H1 (cell line): ENCODE results near the gene FGF4. TPM values are rescaled to one million over a fixed set of nuclear protein-coding genes. Genes with fewer than 3 reads are reported as not detected.

Experiments used
- CTCF ChIA-PET: fragments of 300-600 bp; sonication (Branson Sonifier 250); formaldehyde crosslinking; loops from one replicate; lab custom pipeline; 2021; ENCODE audit not compliant: partially characterized antibody; lab: Charles Lee
- POLR2A ChIA-PET: fragments of 300-600 bp; sonication (Branson Sonifier 250); formaldehyde crosslinking; loops from one replicate; lab custom pipeline; 2021; ENCODE audit warnings: inconsistent platforms; ENCODE audit not compliant: partially characterized antibody; lab: Charles Lee
- DNase-seq, 2 experiments: peaks; one replicate each; pipeline versions ENCODE4 v3.0.0 to v3.0.0-alpha.2; 2010 to 2022; ENCODE audit warnings: low spot score in 2 of 2, low read depth in 1 of 2, mixed read lengths in 1 of 2
- FAIRE-seq: peaks from 2 replicates; lab custom pipeline; 2011; peaks lifted over from hg19 to GRCh38; lab: Jason Lieb, UNC
- H2AFZ ChIP-seq: 2 replicates; pipeline ENCODE4 v1.8.1; 2012; ENCODE audit warnings: low read length, inconsistent platforms
- H2AK5ac ChIP-seq: 2 replicates; pipeline ENCODE4 v1.6.1; 2013; ENCODE audit warnings: low read depth, low read length
- H2BK120ac ChIP-seq: replicated peaks from 2 replicates; pipeline ENCODE3; 2013; ENCODE audit warnings: low read depth, low read length, inconsistent platforms
- H2BK12ac ChIP-seq: 2 replicates; pipeline ENCODE4 v1.6.1; 2013; ENCODE audit warnings: low read depth, low read length
- H2BK15ac ChIP-seq: 2 replicates; pipeline ENCODE4 v1.6.1; 2013; ENCODE audit warnings: low read length
- H2BK20ac ChIP-seq: 2 replicates; pipeline ENCODE4 v1.6.1; 2013; ENCODE audit warnings: low read length
- H2BK5ac ChIP-seq: 2 replicates; pipeline ENCODE4 v1.6.1; 2013; ENCODE audit warnings: low read depth, low read length
- H3K14ac ChIP-seq: 2 replicates; pipeline ENCODE4 v1.6.1; 2013; ENCODE audit warnings: inconsistent platforms; ENCODE audit not compliant: insufficient read length
- H3K18ac ChIP-seq: 2 replicates; pipeline ENCODE4 v1.6.1; 2013; ENCODE audit warnings: low read length; ENCODE audit errors: extremely low read depth
- H3K23ac ChIP-seq: 2 replicates; pipeline ENCODE4 v1.6.1; 2013; ENCODE audit warnings: inconsistent platforms; ENCODE audit not compliant: insufficient read length
- H3K23me2 ChIP-seq: 2 replicates; pipeline ENCODE4 v1.6.1; 2013; ENCODE audit warnings: low read depth, low read length
- H3K27ac ChIP-seq: 2 replicates; pipeline ENCODE4 v1.6.1; 2011; ENCODE audit warnings: low read depth, low read length, inconsistent platforms
- H3K27me3 ChIP-seq, 4 experiments: replicated peaks in 1 of 4; 1 replicate in 1 of 4; 2 replicates in 3 of 4; pipeline versions ENCODE4 v1.6.1 to v1.8.1; 2011 to 2013; ENCODE audit warnings: low read length in 3 of 4, mild to moderate bottlenecking in 3 of 4, inconsistent platforms in 2 of 4, mixed read lengths in 2 of 4, moderate library complexity in 1 of 4; ENCODE audit not compliant: control insufficient read depth in 3 of 4, insufficient read depth in 3 of 4; ENCODE audit errors: extremely low read depth in 1 of 4
- H3K36me3 ChIP-seq, 4 experiments: 2 replicates each; pipeline versions ENCODE4 v1.6.1 to v1.8.1; 2011 to 2013; ENCODE audit warnings: mild to moderate bottlenecking in 4 of 4, low read length in 3 of 4, moderate library complexity in 2 of 4, control low read depth in 1 of 4, inconsistent platforms in 1 of 4; ENCODE audit not compliant: insufficient read depth in 4 of 4, control insufficient read depth in 2 of 4
- H3K4ac ChIP-seq: replicated peaks from 2 replicates; pipeline ENCODE3; 2013; ENCODE audit warnings: low read length, low read depth, mixed read lengths, inconsistent platforms; ENCODE audit not compliant: insufficient read length
- H3K4me1 ChIP-seq, 4 experiments: replicated peaks in 1 of 4; 1 replicate in 1 of 4; 2 replicates in 3 of 4; pipeline versions ENCODE4 v1.6.1 to v1.8.1; 2011 to 2013; ENCODE audit warnings: low read length in 3 of 4, inconsistent platforms in 2 of 4, mixed read lengths in 1 of 4; ENCODE audit not compliant: insufficient read depth in 4 of 4, control insufficient read depth in 3 of 4
- H3K4me2 ChIP-seq, 2 experiments: 2 replicates each; pipeline versions ENCODE4 v1.6.1 to v1.8.1; 2011 to 2013; ENCODE audit warnings: low read depth in 2 of 2, low read length in 2 of 2, control low read depth in 1 of 2, inconsistent platforms in 1 of 2, mild to moderate bottlenecking in 1 of 2; ENCODE audit not compliant: insufficient read depth in 1 of 2
- H3K4me3 ChIP-seq, 4 experiments: fragments of 200-600, 300-600 bp in 1 of 4; sonication (generic), shearing (Covaris generic), sonication (Bioruptor Twin) in 1 of 4; 2 replicates each; pipeline versions ENCODE4 v1.5.1 to v1.8.1; 2011 to 2016; ENCODE audit warnings: low read length in 4 of 4, low read depth in 3 of 4, control low read depth in 2 of 4, inconsistent platforms in 2 of 4, mild to moderate bottlenecking in 2 of 4, mixed read lengths in 1 of 4, moderate library complexity in 1 of 4; ENCODE audit not compliant: insufficient read depth in 2 of 4; ENCODE audit errors: extremely low read depth in 1 of 4
- H3K56ac ChIP-seq: replicated peaks from 2 replicates; pipeline ENCODE3; 2013; ENCODE audit warnings: low read depth, mild to moderate bottlenecking, mixed read lengths, low read length, inconsistent platforms; ENCODE audit not compliant: insufficient read length
- H3K79me1 ChIP-seq: 2 replicates; pipeline ENCODE4 v1.6.1; 2013; ENCODE audit warnings: low read depth, low read length, control low read depth
- H3K79me2 ChIP-seq, 2 experiments: 2 replicates each; pipeline versions ENCODE4 v1.6.1 to v1.8.1; 2012 to 2013; ENCODE audit warnings: low read length in 2 of 2, mild to moderate bottlenecking in 2 of 2, inconsistent platforms in 1 of 2; ENCODE audit not compliant: insufficient read depth in 2 of 2, control insufficient read depth in 1 of 2
- H3K9ac ChIP-seq, 4 experiments: replicated peaks in 1 of 4; 1 replicate in 1 of 4; 2 replicates in 3 of 4; pipeline versions ENCODE4 v1.6.1 to v1.8.1; 2011 to 2013; ENCODE audit warnings: low read depth in 3 of 4, low read length in 3 of 4, control low read depth in 2 of 4, mild to moderate bottlenecking in 2 of 4, moderate library complexity in 2 of 4, inconsistent platforms in 1 of 4; ENCODE audit errors: extremely low read depth in 1 of 4
- H3K9me3 ChIP-seq, 2 experiments: 2 replicates each; pipeline versions ENCODE4 v1.6.1 to v1.8.1; 2012 to 2013; ENCODE audit warnings: mild to moderate bottlenecking in 2 of 2, moderate library complexity in 2 of 2, control low read depth in 1 of 2, inconsistent platforms in 1 of 2, low read depth in 1 of 2, low read length in 1 of 2, mixed read lengths in 1 of 2; ENCODE audit not compliant: insufficient read depth in 2 of 2
- H4K20me1 ChIP-seq, 2 experiments: replicated peaks in 1 of 2; 2 replicates each; pipeline versions ENCODE3 to v1.8.1; 2011 to 2013; ENCODE audit warnings: inconsistent platforms in 2 of 2, low read length in 2 of 2, mild to moderate bottlenecking in 1 of 2; ENCODE audit not compliant: insufficient read depth in 2 of 2, control insufficient read depth in 1 of 2
- H4K5ac ChIP-seq: 2 replicates; pipeline ENCODE4 v1.6.1; 2013; ENCODE audit warnings: low read length, low read depth, mixed read lengths, inconsistent platforms; ENCODE audit not compliant: insufficient read length
- H4K8ac ChIP-seq: 2 replicates; pipeline ENCODE4 v1.8.0; 2013; ENCODE audit warnings: mild to moderate bottlenecking, moderate library complexity, low read length, inconsistent platforms; ENCODE audit not compliant: insufficient read depth; ENCODE audit errors: extremely low read depth
- H4K91ac ChIP-seq: replicated peaks from 2 replicates; pipeline ENCODE3; 2013; ENCODE audit warnings: low read length, mixed read lengths, inconsistent platforms; ENCODE audit not compliant: insufficient read length
- BACH1 ChIP-seq: IDR thresholded peaks from 2 replicates; pipeline ENCODE4 v1.6.1; 2012; ENCODE audit warnings: low read length, improper control_type of control experiment
- CTBP2 ChIP-seq: IDR thresholded peaks from 2 replicates; pipeline ENCODE4 v1.7.0; 2011; ENCODE audit warnings: borderline replicate concordance, mild to moderate bottlenecking, moderate library complexity, mixed read lengths, low read length; ENCODE audit not compliant: insufficient read depth, insufficient read length
- E2F6 ChIP-seq: IDR thresholded peaks from 2 replicates; pipeline ENCODE4 v1.6.1; 2012; ENCODE audit warnings: inconsistent platforms
- HDAC2 ChIP-seq, 2 experiments: fragments of 300-600 bp in 1 of 2; sonication (generic) in 1 of 2; IDR thresholded peaks; 2 replicates each; pipeline ENCODE4 v1.6.1; 2011 to 2012; ENCODE audit warnings: low read depth in 2 of 2, low read length in 2 of 2, mild to moderate bottlenecking in 2 of 2, moderate library complexity in 2 of 2, borderline replicate concordance in 1 of 2, inconsistent platforms in 1 of 2
- RAD21 ChIP-seq, 2 experiments: IDR thresholded peaks in 1 of 2; conservative IDR thresholded peaks in 1 of 2; 2 replicates each; pipeline ENCODE4 v1.6.1; 2011; ENCODE audit warnings: low read depth in 2 of 2, low read length in 2 of 2, improper control_type of control experiment in 1 of 2, inconsistent platforms in 1 of 2, mild to moderate bottlenecking in 1 of 2, moderate library complexity in 1 of 2
- WGBS, 2 experiments: shearing (Covaris generic) in 1 of 2; methylation state at CpG; one replicate each; pipeline versions ENCODE4 v1.1.6 to v1.1.7; 2013 to 2015; ENCODE audit warnings: low lambda C conversion rate in 2 of 2, mixed read lengths in 2 of 2, inconsistent platforms in 1 of 2, low coverage in 1 of 2, missing lambda C conversion rate in 1 of 2; ENCODE audit not compliant: insufficient replicate concordance in 2 of 2, insufficient coverage in 1 of 2, insufficient read length in 1 of 2; ENCODE audit errors: extremely low coverage in 1 of 2, missing lambda C conversion rate in 1 of 2; 5-methylcytosine and 5-hydroxymethylcytosine counted together
- polyA plus RNA-seq, 7 experiments: library from polyadenylated mRNA; depleted of rRNA in 3 of 7; stranded (reverse) in 5 of 7; unstranded in 2 of 7; fragments of >200 nt in 5 of 7; fragments of 200-250 nt in 2 of 7; gene quantifications; 1 replicate in 5 of 7; 2 replicates in 1 of 7; 4 replicates in 1 of 7; pipeline versions ENCODE4 v1.2.1 to v1.2.3, GENCODE V29; 2011 to 2013; ENCODE audit warnings: missing spikeins in 2 of 7, mixed read lengths in 2 of 7
- total RNA-seq: library from RNA; stranded (reverse); fragmentation: NEBNext Ultra II Directional; extraction: Animal tissue kit (Norgen Biotek cat#: 25700); gene quantifications from 2 replicates; pipeline ENCODE4 v1.2.1, GENCODE V29; 2021
- TF ChIP-seq, protein P1 (sequence below): IDR thresholded peaks from 2 replicates; pipeline ENCODE4 v1.6.1; 2011; ENCODE audit warnings: low read depth, mild to moderate bottlenecking, low read length; ENCODE audit not compliant: insufficient read depth

The FGF4 gene
- total and polyA plus RNA-seq, 2 of the 8 experiments (the other 6 are each of a cell fraction or from before 2014, with no cell fraction given), result 0.57 to 2.0 TPM

GRCh38 chr11:69802590-69802989 is 27.4 kb upstream of the FGF4 start:
- WGBS, 2 experiments, result 83% methylated on average over 1 of the region's 1 CpG; no CpG with 5 or more reads in 1 of the 2 experiments
- no peak overlapping the region for H3K56ac ChIP-seq
- no peak overlapping the region for H3K4me2 ChIP-seq
- no peak overlapping the region for H2BK20ac ChIP-seq
- H2BK120ac ChIP-seq, result no peak overlapping the region
- H3K27me3 ChIP-seq, result no peaks in the 10 kb centered on the region; a peak in 1 of 7 replicates
- H3K4ac ChIP-seq, result no peak overlapping the region
- no peak overlapping the region for H2BK15ac ChIP-seq
- no peak overlapping the region for H2AK5ac ChIP-seq
- no peaks in the 10 kb centered on the region for H3K79me1 ChIP-seq
- no peak overlapping the region for H2BK5ac ChIP-seq
- CTCF ChIA-PET, result no interaction called here
- H4K8ac ChIP-seq, result no peak overlapping the region
- no peaks in the 10 kb centered on the region for H3K36me3 ChIP-seq
- peaks cover 0 to 7% of the 10 kb centered on the region in 2 experiments for H4K20me1 ChIP-seq
- peaks cover 0 to 5% (median 0%) of the 10 kb centered on the region in 4 experiments; a peak in 3 of 7 replicates for H3K4me1 ChIP-seq
- H4K91ac ChIP-seq, result no peak overlapping the region
- FAIRE-seq, result no peak
- TF ChIP-seq, protein P1, sequence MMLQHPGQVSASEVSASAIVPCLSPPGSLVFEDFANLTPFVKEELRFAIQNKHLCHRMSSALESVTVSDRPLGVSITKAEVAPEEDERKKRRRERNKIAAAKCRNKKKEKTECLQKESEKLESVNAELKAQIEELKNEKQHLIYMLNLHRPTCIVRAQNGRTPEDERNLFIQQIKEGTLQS, result no peak
- no peak for TF ChIP-seq BACH1
- TF ChIP-seq HDAC2 (IDR thresholded peaks at IDR 0.05; ENCODE audit: borderline replicate concordance in 1 of 2, low read depth in 2 of 2, low read length in 2 of 2), result no peak
- no peak for TF ChIP-seq CTBP2
- no peak for TF ChIP-seq E2F6
- no peak for TF ChIP-seq RAD21 (IDR thresholded peaks at IDR 0.05 in 1 of 2, conservative IDR thresholded peaks at IDR 0.05 in 1 of 2; ENCODE audit: low read depth in 2 of 2, low read length in 2 of 2)
- POLR2A ChIA-PET, result no interaction called here
- no peak overlapping the region for H2BK12ac ChIP-seq
- H3K18ac ChIP-seq, result no peak overlapping the region
- H3K9ac ChIP-seq, result no peak overlapping the region
- no peak overlapping the region for H3K4me3 ChIP-seq
- H3K23ac ChIP-seq, result no peak overlapping the region
- DNase-seq, result no peak
- H3K14ac ChIP-seq, result no peak overlapping the region
- H3K27ac ChIP-seq, result no peak overlapping the region
- H3K79me2 ChIP-seq, result no peaks in the 10 kb centered on the region
- no peak overlapping the region for H2AFZ ChIP-seq
- peaks cover 4 to 5% of the 10 kb centered on the region in 2 experiments; a peak in 3 of 4 replicates for H3K9me3 ChIP-seq
- no peak overlapping the region for H4K5ac ChIP-seq
- H3K23me2 ChIP-seq, result peaks cover 9% of the 10 kb centered on the region; the same call in 1 of the 2 replicates
